Neural cell (in vitro differentiated cells): ENCODE measurements around the gene POLE. TPM values are rescaled to one million over a fixed set of nuclear protein-coding genes. Genes with fewer than 3 reads are reported as not detected.

Source experiments
- H2AFZ ChIP-seq: fragments of 200-600, 300-800 bp; sonication (generic), shearing (Covaris generic); 2 replicates; pipeline ENCODE4 v1.6.0; 2014; ENCODE audit warnings: low read depth, mild to moderate bottlenecking, antibody characterized with exemption, low read length, moderate library complexity
- H3F3A ChIP-seq: fragments of 200-600 bp; shearing (Covaris generic); 2 replicates; pipeline ENCODE4 v1.6.1; 2016; ENCODE audit warnings: mild to moderate bottlenecking, moderate library complexity, mixed read lengths, antibody characterized with exemption, low read length; ENCODE audit not compliant: insufficient read depth, poor library complexity, severe bottlenecking
- H3K27ac ChIP-seq: fragments of 200-600, 300-800 bp; sonication (generic), shearing (Covaris generic); 2 replicates; pipeline ENCODE4 v1.5.1; 2014; ENCODE audit warnings: mild to moderate bottlenecking, low read length, moderate library complexity
- H3K27me3 ChIP-seq: fragments of 300-800, 200-600 bp; sonication (generic), shearing (Covaris generic); 2 replicates; pipeline ENCODE4 v1.6.0; 2014; ENCODE audit warnings: mild to moderate bottlenecking, low read depth, low read length, moderate library complexity; ENCODE audit not compliant: insufficient read depth
- H3K36me3 ChIP-seq: fragments of 300-800, 200-600 bp; sonication (generic), shearing (Covaris generic); 2 replicates; pipeline ENCODE4 v1.5.1; 2014; ENCODE audit warnings: mild to moderate bottlenecking, antibody characterized with exemption, low read length, moderate library complexity; ENCODE audit not compliant: insufficient read depth
- H3K4me2 ChIP-seq: fragments of 300-800, 200-600 bp; sonication (generic), shearing (Covaris generic); 2 replicates; pipeline ENCODE4 v1.6.0; 2014; ENCODE audit warnings: mild to moderate bottlenecking, low read length
- H3K4me3 ChIP-seq: fragments of 300-800, 200-600 bp; sonication (generic), shearing (Covaris generic); 2 replicates; pipeline ENCODE4 v1.5.1; 2014; ENCODE audit warnings: mild to moderate bottlenecking, low read length, moderate library complexity
- H3K79me2 ChIP-seq: fragments of 200-600 bp; shearing (Covaris generic); replicated peaks from 2 replicates; pipeline ENCODE4 v1.6.0; 2014; ENCODE audit warnings: mild to moderate bottlenecking, low read length, moderate library complexity; ENCODE audit not compliant: insufficient read depth
- H3K9ac ChIP-seq: fragments of 300-800, 200-600 bp; sonication (generic), shearing (Covaris generic); 2 replicates; pipeline ENCODE4 v1.6.1; 2016; ENCODE audit warnings: mild to moderate bottlenecking, low read length, mixed read lengths
- H3K9me2 ChIP-seq: fragments of 200-600 bp; shearing (Covaris generic); 2 replicates; pipeline ENCODE4 v1.6.1; 2016; ENCODE audit warnings: mild to moderate bottlenecking, low read length, mixed read lengths; ENCODE audit not compliant: insufficient read depth
- H3K9me3 ChIP-seq: fragments of 200-600, 300-800 bp; sonication (generic), shearing (Covaris generic); 2 replicates; pipeline ENCODE4 v1.6.1; 2016; ENCODE audit warnings: mild to moderate bottlenecking, mixed run types, low read length, moderate library complexity, mixed read lengths
- H4K20me1 ChIP-seq: fragments of 200-600 bp; shearing (Covaris generic); 2 replicates; pipeline ENCODE4 v1.6.1; 2016; ENCODE audit warnings: mild to moderate bottlenecking, mixed run types; ENCODE audit not compliant: insufficient read depth
- EP300 ChIP-seq: fragments of 450-650 bp; conservative IDR thresholded peaks from 2 replicates; pipeline ENCODE4 v1.6.1; 2014; ENCODE audit warnings: antibody characterized with exemption, mild to moderate bottlenecking, moderate library complexity; ENCODE audit not compliant: poor library complexity, severe bottlenecking
- EZH2 ChIP-seq: fragments of 200-600, 300-800 bp; shearing (Covaris generic), sonication (generic); IDR thresholded peaks from 2 replicates; pipeline ENCODE4 v1.6.1; 2014; ENCODE audit warnings: antibody characterized with exemption, low read length, borderline replicate concordance, mild to moderate bottlenecking; ENCODE audit not compliant: insufficient read depth, poor library complexity, severe bottlenecking
- MXI1 ChIP-seq: fragments of 450-650 bp; conservative IDR thresholded peaks from 2 replicates; pipeline ENCODE4 v1.6.1; 2014; ENCODE audit warnings: antibody characterized with exemption, mild to moderate bottlenecking; ENCODE audit not compliant: poor library complexity, severe bottlenecking
- POLR2AphosphoS5 ChIP-seq: IDR thresholded peaks from 2 replicates; pipeline ENCODE4 v1.6.1; 2012
- RAD21 ChIP-seq: fragments of 450-650 bp; conservative IDR thresholded peaks from 2 replicates; pipeline ENCODE4 v1.6.1; 2014; ENCODE audit warnings: antibody characterized with exemption, mild to moderate bottlenecking, moderate library complexity
- SMC3 ChIP-seq: fragments of 450-650 bp; conservative IDR thresholded peaks from 2 replicates; pipeline ENCODE4 v1.6.1; 2014; ENCODE audit warnings: antibody characterized with exemption, mild to moderate bottlenecking, moderate library complexity; ENCODE audit not compliant: poor library complexity
- TAF1 ChIP-seq: IDR thresholded peaks from 2 replicates; pipeline ENCODE4 v1.6.1; 2012; ENCODE audit warnings: low read depth
- polyA plus RNA-seq: library from polyadenylated mRNA; depleted of rRNA; stranded (reverse); fragments of >200 nt; gene quantifications from 2 replicates; pipeline ENCODE4 v1.2.3, GENCODE V29; 2014
- TF ChIP-seq, protein P1 (sequence below): fragments of 450-650 bp; IDR thresholded peaks from 2 replicates; pipeline ENCODE4 v1.5.1; 2014; ENCODE audit warnings: antibody characterized with exemption, mild to moderate bottlenecking, moderate library complexity; ENCODE audit not compliant: poor library complexity, severe bottlenecking
- TF ChIP-seq, protein P2 (sequence below): IDR thresholded peaks from 2 replicates; pipeline ENCODE4 v1.6.1; 2012; ENCODE audit warnings: borderline replicate concordance

The POLE gene
- polyA plus RNA-seq, 1 donor from 2014 or later, result 8.5 TPM

DNA sequence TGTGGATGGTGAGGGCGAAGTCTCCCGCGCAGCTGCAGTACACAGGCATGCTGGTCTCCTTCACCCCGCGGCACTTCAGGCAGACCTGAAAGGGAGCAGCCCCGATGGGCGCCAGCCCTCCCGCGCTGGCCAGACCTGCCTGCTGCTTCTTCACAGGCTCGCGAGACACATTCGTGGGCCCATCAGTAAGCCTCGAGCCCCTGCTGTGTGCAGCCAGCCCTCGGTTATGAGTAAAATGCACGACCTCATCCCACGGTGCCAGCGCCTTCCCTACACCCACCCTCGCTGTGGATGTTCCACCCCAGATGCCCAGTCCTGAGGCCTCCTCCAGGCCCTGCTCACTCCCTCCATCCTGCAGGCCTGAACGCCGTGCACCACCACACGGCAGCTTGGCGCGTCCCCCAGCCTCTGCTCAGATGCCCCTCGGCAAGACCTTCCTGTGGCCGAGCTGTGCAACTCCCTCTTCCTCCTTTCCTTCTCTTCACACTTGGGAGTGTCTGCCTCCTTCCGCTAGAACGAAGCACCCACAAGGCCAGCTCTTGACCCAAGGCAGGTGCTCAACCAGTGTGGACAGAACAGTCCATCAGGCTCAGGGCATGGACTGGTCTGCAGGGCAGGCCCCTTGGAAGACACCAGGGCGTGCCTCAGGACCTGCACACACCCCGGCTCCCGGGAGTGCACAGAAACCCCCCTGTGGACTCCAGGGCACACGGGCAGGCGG, 62.1 kb downstream of the POLE start:
- H4K20me1 ChIP-seq, result no peaks in the 10 kb centered on the region
- no peak overlapping the region for H2AFZ ChIP-seq
- no peaks in the 10 kb centered on the region for H3K9me2 ChIP-seq
- H3K27ac ChIP-seq, result no peak overlapping the region
- no peaks in the 10 kb centered on the region for H3K36me3 ChIP-seq
- no peaks in the 10 kb centered on the region for H3F3A ChIP-seq
- H3K27me3 ChIP-seq, result no peaks in the 10 kb centered on the region
- H3K9ac ChIP-seq, result no peak overlapping the region
- H3K4me3 ChIP-seq, result no peak overlapping the region
- no peaks in the 10 kb centered on the region for H3K79me2 ChIP-seq
- no peaks in the 10 kb centered on the region for H3K9me3 ChIP-seq
- TF ChIP-seq, protein P1, sequence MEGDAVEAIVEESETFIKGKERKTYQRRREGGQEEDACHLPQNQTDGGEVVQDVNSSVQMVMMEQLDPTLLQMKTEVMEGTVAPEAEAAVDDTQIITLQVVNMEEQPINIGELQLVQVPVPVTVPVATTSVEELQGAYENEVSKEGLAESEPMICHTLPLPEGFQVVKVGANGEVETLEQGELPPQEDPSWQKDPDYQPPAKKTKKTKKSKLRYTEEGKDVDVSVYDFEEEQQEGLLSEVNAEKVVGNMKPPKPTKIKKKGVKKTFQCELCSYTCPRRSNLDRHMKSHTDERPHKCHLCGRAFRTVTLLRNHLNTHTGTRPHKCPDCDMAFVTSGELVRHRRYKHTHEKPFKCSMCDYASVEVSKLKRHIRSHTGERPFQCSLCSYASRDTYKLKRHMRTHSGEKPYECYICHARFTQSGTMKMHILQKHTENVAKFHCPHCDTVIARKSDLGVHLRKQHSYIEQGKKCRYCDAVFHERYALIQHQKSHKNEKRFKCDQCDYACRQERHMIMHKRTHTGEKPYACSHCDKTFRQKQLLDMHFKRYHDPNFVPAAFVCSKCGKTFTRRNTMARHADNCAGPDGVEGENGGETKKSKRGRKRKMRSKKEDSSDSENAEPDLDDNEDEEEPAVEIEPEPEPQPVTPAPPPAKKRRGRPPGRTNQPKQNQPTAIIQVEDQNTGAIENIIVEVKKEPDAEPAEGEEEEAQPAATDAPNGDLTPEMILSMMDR, result no peak
- no peak for TF ChIP-seq TAF1
- no peak for TF ChIP-seq SMC3
- TF ChIP-seq EZH2, result no peak
- TF ChIP-seq POLR2AphosphoS5, result no peak
- TF ChIP-seq, protein P2, sequence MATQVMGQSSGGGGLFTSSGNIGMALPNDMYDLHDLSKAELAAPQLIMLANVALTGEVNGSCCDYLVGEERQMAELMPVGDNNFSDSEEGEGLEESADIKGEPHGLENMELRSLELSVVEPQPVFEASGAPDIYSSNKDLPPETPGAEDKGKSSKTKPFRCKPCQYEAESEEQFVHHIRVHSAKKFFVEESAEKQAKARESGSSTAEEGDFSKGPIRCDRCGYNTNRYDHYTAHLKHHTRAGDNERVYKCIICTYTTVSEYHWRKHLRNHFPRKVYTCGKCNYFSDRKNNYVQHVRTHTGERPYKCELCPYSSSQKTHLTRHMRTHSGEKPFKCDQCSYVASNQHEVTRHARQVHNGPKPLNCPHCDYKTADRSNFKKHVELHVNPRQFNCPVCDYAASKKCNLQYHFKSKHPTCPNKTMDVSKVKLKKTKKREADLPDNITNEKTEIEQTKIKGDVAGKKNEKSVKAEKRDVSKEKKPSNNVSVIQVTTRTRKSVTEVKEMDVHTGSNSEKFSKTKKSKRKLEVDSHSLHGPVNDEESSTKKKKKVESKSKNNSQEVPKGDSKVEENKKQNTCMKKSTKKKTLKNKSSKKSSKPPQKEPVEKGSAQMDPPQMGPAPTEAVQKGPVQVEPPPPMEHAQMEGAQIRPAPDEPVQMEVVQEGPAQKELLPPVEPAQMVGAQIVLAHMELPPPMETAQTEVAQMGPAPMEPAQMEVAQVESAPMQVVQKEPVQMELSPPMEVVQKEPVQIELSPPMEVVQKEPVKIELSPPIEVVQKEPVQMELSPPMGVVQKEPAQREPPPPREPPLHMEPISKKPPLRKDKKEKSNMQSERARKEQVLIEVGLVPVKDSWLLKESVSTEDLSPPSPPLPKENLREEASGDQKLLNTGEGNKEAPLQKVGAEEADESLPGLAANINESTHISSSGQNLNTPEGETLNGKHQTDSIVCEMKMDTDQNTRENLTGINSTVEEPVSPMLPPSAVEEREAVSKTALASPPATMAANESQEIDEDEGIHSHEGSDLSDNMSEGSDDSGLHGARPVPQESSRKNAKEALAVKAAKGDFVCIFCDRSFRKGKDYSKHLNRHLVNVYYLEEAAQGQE, result no peak
- no peak for TF ChIP-seq RAD21
- TF ChIP-seq MXI1, result no peak
- TF ChIP-seq EP300, result no peak
- H3K4me2 ChIP-seq, result no peak overlapping the region

DNA sequence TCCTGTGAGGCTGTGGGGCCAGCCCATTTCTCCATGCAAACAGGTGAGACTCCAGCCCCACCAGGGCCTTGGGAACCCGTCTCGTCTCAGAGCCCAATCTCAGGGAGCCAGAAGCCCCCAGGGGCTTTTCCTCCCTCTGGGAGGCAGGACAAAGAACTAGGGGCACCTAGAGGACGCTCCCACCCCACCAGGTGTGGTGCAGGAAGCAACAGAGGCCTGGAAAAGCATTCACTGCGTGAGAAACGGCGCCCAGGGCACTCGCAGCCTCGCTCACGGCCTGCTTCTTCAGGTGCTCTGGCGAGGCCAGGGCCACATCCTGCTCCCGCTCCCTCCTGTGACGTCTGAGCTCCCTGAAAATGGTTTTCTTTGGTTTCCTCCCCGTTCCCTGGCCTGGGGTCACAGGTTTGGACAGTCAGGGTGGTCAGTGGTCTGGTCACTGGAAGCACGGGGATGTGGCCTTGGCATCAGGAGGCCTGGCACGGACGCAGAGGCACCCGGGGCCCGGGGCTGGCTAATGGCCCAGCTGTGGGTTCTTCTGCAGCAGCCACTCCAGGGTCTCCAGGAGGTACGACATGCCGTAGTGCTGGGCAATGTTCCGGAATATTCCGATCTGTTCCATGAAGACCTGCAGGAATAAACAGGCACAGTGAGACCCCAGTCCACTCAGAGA, 62.8 kb downstream of the POLE start:
- TF ChIP-seq, protein P1, result no peak
- TF ChIP-seq, protein P2, result no peak
- TF ChIP-seq POLR2AphosphoS5 (no peak), SMC3 (no peak)
- H3F3A ChIP-seq, result no peaks in the 10 kb centered on the region
- no peaks in the 10 kb centered on the region for H4K20me1 ChIP-seq
- H3K9me2 ChIP-seq, result no peaks in the 10 kb centered on the region
- no peak overlapping the region for H3K9ac ChIP-seq
- no peaks in the 10 kb centered on the region for H3K9me3 ChIP-seq
- H3K27me3 ChIP-seq, result peaks cover 4% of the 10 kb centered on the region
- no peaks in the 10 kb centered on the region for H3K36me3 ChIP-seq
- no peaks in the 10 kb centered on the region for H3K79me2 ChIP-seq
- no peak overlapping the region for H3K27ac ChIP-seq
- no peak overlapping the region for H3K4me2 ChIP-seq
- H3K4me3 ChIP-seq, result no peak overlapping the region
- H2AFZ ChIP-seq, result no peak overlapping the region
